ENCODE results near the gene TMEM234.
A peak's percentile ranks its signal among the peaks of the same experiment; 100 is the strongest.

- TF ChIP-seq NRF1 (conservative IDR thresholded peaks at IDR 0.05; ENCODE audit: low read depth, low read length) (peak; percentile 51), FOXK2 (IDR thresholded peaks at IDR 0.05) (no peak), ZZZ3 (IDR thresholded peaks at IDR 0.05; ENCODE audit: control insufficient read depth, insufficient read length, low read depth) (no peak), EZH2 (IDR thresholded peaks at IDR 0.05; ENCODE audit: borderline replicate concordance, control insufficient read depth, low read depth, low read length) (no peak), SP1 (IDR thresholded peaks at IDR 0.05; ENCODE audit: low read depth, low read length) (no peak), JUND (IDR thresholded peaks at IDR 0.05; ENCODE audit: low read depth, low read length) (no peak), ZSCAN29 (IDR thresholded peaks at IDR 0.05) (no peak)
- TF ChIP-seq, protein P1, sequence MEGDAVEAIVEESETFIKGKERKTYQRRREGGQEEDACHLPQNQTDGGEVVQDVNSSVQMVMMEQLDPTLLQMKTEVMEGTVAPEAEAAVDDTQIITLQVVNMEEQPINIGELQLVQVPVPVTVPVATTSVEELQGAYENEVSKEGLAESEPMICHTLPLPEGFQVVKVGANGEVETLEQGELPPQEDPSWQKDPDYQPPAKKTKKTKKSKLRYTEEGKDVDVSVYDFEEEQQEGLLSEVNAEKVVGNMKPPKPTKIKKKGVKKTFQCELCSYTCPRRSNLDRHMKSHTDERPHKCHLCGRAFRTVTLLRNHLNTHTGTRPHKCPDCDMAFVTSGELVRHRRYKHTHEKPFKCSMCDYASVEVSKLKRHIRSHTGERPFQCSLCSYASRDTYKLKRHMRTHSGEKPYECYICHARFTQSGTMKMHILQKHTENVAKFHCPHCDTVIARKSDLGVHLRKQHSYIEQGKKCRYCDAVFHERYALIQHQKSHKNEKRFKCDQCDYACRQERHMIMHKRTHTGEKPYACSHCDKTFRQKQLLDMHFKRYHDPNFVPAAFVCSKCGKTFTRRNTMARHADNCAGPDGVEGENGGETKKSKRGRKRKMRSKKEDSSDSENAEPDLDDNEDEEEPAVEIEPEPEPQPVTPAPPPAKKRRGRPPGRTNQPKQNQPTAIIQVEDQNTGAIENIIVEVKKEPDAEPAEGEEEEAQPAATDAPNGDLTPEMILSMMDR (IDR thresholded peaks at IDR 0.05 in 2 of 3, conservative IDR thresholded peaks at IDR 0.05 in 1 of 3; ENCODE audit: control insufficient read depth in 2 of 3, extremely low read depth in 1 of 3, insufficient read depth in 1 of 3, low read depth in 3 of 3, low read length in 3 of 3): no peak
These were observed 42.5 kb downstream of the TMEM234 start, which contains the start of gene TXLNA for GRCh38 chr1:32179443-32180185.

Measured in GM12878 (cell line).